C4-2B (cell line): Measurements from ENCODE around the gene MYLK.

Experiments
- H3K27ac ChIP-seq: fragments of 450-650 bp; 2 replicates; pipeline ENCODE4 v1.5.1; 2017
- CTCF ChIP-seq: fragments of 450-650 bp; conservative IDR thresholded peaks from 2 replicates; pipeline ENCODE4 v1.5.1; 2017; ENCODE audit warnings: mild to moderate bottlenecking
- ZFX ChIP-seq: fragments of 450-650 bp; IDR thresholded peaks from 2 replicates; pipeline ENCODE4 v1.6.1; 2017

MYLK gene

GRCh38 chr3:123640740-123641462 is 243.2 kb downstream of the MYLK start:
- H3K27ac ChIP-seq = no peak overlapping the region; the same call in 1 of the 2 replicates
- no peak for TF ChIP-seq CTCF
- no peak for TF ChIP-seq ZFX

GRCh38 chr3:123640311-123640710 is 243.8 kb downstream of the MYLK start:
- no peak for TF ChIP-seq ZFX
- no peak for TF ChIP-seq CTCF
- H3K27ac ChIP-seq = no peak overlapping the region

GRCh38 chr3:123638936-123639689 is 245.0 kb downstream of the MYLK start:
- TF ChIP-seq ZFX (no peak), CTCF (no peak)
- H3K27ac ChIP-seq = no peak overlapping the region

GRCh38 chr3:123637841-123638240 is 246.3 kb downstream of the MYLK start:
- no peak overlapping the region for H3K27ac ChIP-seq
- TF ChIP-seq CTCF = no peak
- no peak for TF ChIP-seq ZFX

GRCh38 chr3:123637131-123637530 is 247.0 kb downstream of the MYLK start:
- H3K27ac ChIP-seq = no peak overlapping the region
- TF ChIP-seq CTCF (no peak), ZFX (no peak)

- H3K27ac ChIP-seq = no peak overlapping the region
- TF ChIP-seq ZFX (no peak), CTCF (no peak)
Measured at GRCh38 chr3:123636431-123636841, 247.7 kb downstream of the MYLK start.

GRCh38 chr3:123635717-123636116 is 248.4 kb downstream of the MYLK start:
- no peak for TF ChIP-seq CTCF
- TF ChIP-seq ZFX = no peak
- H3K27ac ChIP-seq = no peak overlapping the region
